K562 (cell line): ENCODE measurements around the gene PLEKHA7. TPM values are rescaled to one million over a fixed set of nuclear protein-coding genes. Genes with fewer than 3 reads are reported as not detected.

Experiments
- ATAC-seq: fragments of 200-7000 bp; cut with Tn5 transposase; 3 replicates; pipeline ENCODE4 v1.9.1; 2020; ENCODE audit warnings: moderate library complexity
- BruUV-seq: library from RNA; stranded (reverse); fragments of 400-500 nt; replicated peaks from 2 replicates; lab custom pipeline; 2021; lab: Mats Ljungman, UMichigan
- CTCF ChIA-PET: fragments of 300-600 bp; formaldehyde crosslinking; extraction: SDS; loops from one replicate; lab custom pipeline; 2021; ENCODE audit warnings: low intra/inter-chr PET ratio; lab: Yijun Ruan, JAX
- POLR2A ChIA-PET: fragments of 300-600, 350-650 bp; sonication (Branson Sonifier 250); formaldehyde crosslinking; extraction: SDS; loops from one replicate; lab custom pipeline; 2021; ENCODE audit warnings: antibody characterized with exemption, inconsistent platforms; lab: Yijun Ruan, JAX
- DNase-seq, 4 experiments: peaks; one replicate each; pipeline versions ENCODE4 v3.0.0 to v3.0.0-alpha.2; 2011 to 2018; ENCODE audit warnings: low spot score in 3 of 4, mixed read lengths in 3 of 4; ENCODE audit errors: extremely low read depth in 1 of 4
- FAIRE-seq: peaks from 2 replicates; lab custom pipeline; 2011; peaks lifted over from hg19 to GRCh38; lab: Jason Lieb, UNC
- H2AFZ ChIP-seq: 2 replicates; pipeline ENCODE4 v1.6.0; 2011; ENCODE audit warnings: low read depth, low read length, control low read depth, inconsistent platforms
- H3K27ac ChIP-seq: fragments of 200-600 bp; 3 replicates; pipeline ENCODE4 v1.8.0; 2011; ENCODE audit warnings: low read depth, mild to moderate bottlenecking, control low read depth, inconsistent platforms, low read length, moderate library complexity, mixed read lengths; ENCODE audit errors: extremely low read depth
- H3K27me3 ChIP-seq, 2 experiments: fragments of 300-600 bp in 1 of 2; 2 replicates in 1 of 2; 3 replicates in 1 of 2; pipeline versions ENCODE4 v1.6.0 to v1.8.0; 2011; ENCODE audit warnings: inconsistent platforms in 2 of 2, low read length in 2 of 2, mild to moderate bottlenecking in 1 of 2, mixed read lengths in 1 of 2, moderate library complexity in 1 of 2; ENCODE audit not compliant: control insufficient read depth in 2 of 2, insufficient read depth in 2 of 2
- H3K36me3 ChIP-seq: fragments of 300-600 bp; 3 replicates; pipeline ENCODE4 v1.8.0; 2011; ENCODE audit warnings: mild to moderate bottlenecking, low read length, inconsistent platforms; ENCODE audit not compliant: control insufficient read depth, insufficient read depth
- H3K4me1 ChIP-seq, 2 experiments: fragments of 200-600 bp in 1 of 2; replicated peaks in 1 of 2; 2 replicates in 1 of 2; 3 replicates in 1 of 2; pipeline versions ENCODE4 v1.5.1 to v1.8.0; 2011; ENCODE audit warnings: inconsistent platforms in 2 of 2, low read length in 2 of 2, mild to moderate bottlenecking in 1 of 2, mixed read lengths in 1 of 2, moderate library complexity in 1 of 2; ENCODE audit not compliant: control insufficient read depth in 2 of 2, insufficient read depth in 2 of 2
- H3K4me2 ChIP-seq: 2 replicates; pipeline ENCODE4 v1.6.1; 2011; ENCODE audit warnings: low read length, control low read depth, inconsistent platforms, mixed read lengths; ENCODE audit not compliant: insufficient read depth
- H3K4me3 ChIP-seq: fragments of 200-600 bp; sonication (generic), shearing (Covaris generic); 2 replicates; pipeline ENCODE4 v1.5.1; 2016; ENCODE audit warnings: control low read depth, inconsistent platforms
- H3K79me2 ChIP-seq: fragments of 200-600 bp; 3 replicates; pipeline ENCODE4 v1.8.0; 2011; ENCODE audit warnings: low read length, inconsistent platforms; ENCODE audit not compliant: control insufficient read depth, insufficient read depth
- H3K9ac ChIP-seq, 2 experiments: 2 replicates each; pipeline versions ENCODE4 v1.6.0 to v1.6.1; 2011; ENCODE audit warnings: low read depth in 2 of 2, low read length in 2 of 2, control low read depth in 1 of 2, inconsistent platforms in 1 of 2, mild to moderate bottlenecking in 1 of 2, mixed read lengths in 1 of 2; ENCODE audit not compliant: insufficient read depth in 1 of 2
- H3K9me1 ChIP-seq: one replicate; pipeline ENCODE4 v1.6.0; 2011; ENCODE audit warnings: inconsistent platforms, mild to moderate bottlenecking, low read length, moderate library complexity; ENCODE audit not compliant: control insufficient read depth, insufficient read depth
- H3K9me3 ChIP-seq: replicated peaks from 2 replicates; pipeline ENCODE4 v1.5.1; 2011; ENCODE audit warnings: low read depth, low read length, inconsistent platforms; ENCODE audit not compliant: control insufficient read depth, insufficient read depth
- H4K20me1 ChIP-seq: replicated peaks from 2 replicates; pipeline ENCODE4 v1.6.1; 2011; ENCODE audit warnings: low read length, inconsistent platforms, mixed read lengths; ENCODE audit not compliant: control insufficient read depth, insufficient read depth
- COPS2 ChIP-seq: fragments of 450-650 bp; conservative IDR thresholded peaks from 2 replicates; pipeline ENCODE4 v1.6.1; 2016; ENCODE audit warnings: mild to moderate bottlenecking, moderate library complexity
- EZH2 ChIP-seq: IDR thresholded peaks from 2 replicates; pipeline ENCODE4 v1.6.1; 2012; ENCODE audit warnings: low read depth, mild to moderate bottlenecking, inconsistent platforms, low read length, borderline replicate concordance
- HDAC6 ChIP-seq: IDR thresholded peaks from 2 replicates; pipeline ENCODE4 v1.6.1; 2012; ENCODE audit warnings: low read depth, mild to moderate bottlenecking, control low read depth, inconsistent platforms, low read length, moderate library complexity
- NFE2L1 ChIP-seq: fragments of 450-650 bp; IDR thresholded peaks from 2 replicates; pipeline ENCODE4 v1.6.1; 2016; ENCODE audit warnings: missing genetic modification characterization, low read depth, mild to moderate bottlenecking, missing compliant biosample characterization, moderate library complexity, borderline replicate concordance
- NR2C1 ChIP-seq, 2 experiments: fragments of 450-650 bp; IDR thresholded peaks; 2 replicates each; pipeline ENCODE4 v1.6.1; 2017; ENCODE audit warnings: mild to moderate bottlenecking in 2 of 2, antibody characterized with exemption in 1 of 2, inconsistent platforms in 1 of 2, missing compliant biosample characterization in 1 of 2, missing genetic modification characterization in 1 of 2
- SMAD1 ChIP-seq: fragments of 150-350 bp; IDR thresholded peaks from 2 replicates; pipeline ENCODE4 v1.6.1; 2014; ENCODE audit warnings: low read length, low read depth; ENCODE audit not compliant: partially characterized antibody
- TAF15 ChIP-seq: fragments of 200-400 bp; formaldehyde crosslinking; IDR thresholded peaks from 2 replicates; pipeline ENCODE4 v1.6.1; 2017; ENCODE audit warnings: mild to moderate bottlenecking, low read depth, low read length, moderate library complexity
- ZKSCAN3 ChIP-seq: fragments of 250-450 bp; sonication (Bioruptor Pico); IDR thresholded peaks from 2 replicates; pipeline ENCODE4 v1.4.0; 2020
- ZNF121 ChIP-seq: sonication (generic); formaldehyde crosslinking; conservative IDR thresholded peaks from 2 replicates; pipeline ENCODE4 v1.8.0; 2022; ENCODE audit warnings: missing genetic modification reagents
- ZNF165 ChIP-seq: fragments of 250-450 bp; sonication (Bioruptor Pico); IDR thresholded peaks from 2 replicates; pipeline ENCODE4 v1.4.0; 2020; ENCODE audit warnings: borderline replicate concordance
- WGBS: fragments of 100-300 bp; shearing (Covaris generic); methylation state at CpG from one replicate; pipeline ENCODE4 v1.1.6; 2016; ENCODE audit warnings: low coverage, mixed read lengths; ENCODE audit not compliant: insufficient coverage; ENCODE audit errors: missing lambda C conversion rate; 5-methylcytosine and 5-hydroxymethylcytosine counted together
- in situ Hi-C: fragments of 300-500 bp; cut with MboI; formaldehyde crosslinking; loops from 4 replicates; pipeline ENCODE4 v1.15.0; 2018; ENCODE audit warnings: inconsistent platforms, mixed read lengths
- intact Hi-C: fragments of 100-400 bp; cut with micrococcal nuclease; formaldehyde crosslinking; loops from 2 replicates; pipeline ENCODE4 v1.14.2; 2022
- polyA plus RNA-seq, 8 experiments: library from polyadenylated mRNA; depleted of rRNA in 4 of 8; stranded (reverse) in 5 of 8; unstranded in 3 of 8; fragments of >200 nt; fragmentation: Nextera tagmentation in 2 of 8; fragmentation: Illumina TruSeq in 1 of 8; extraction: Ambion mirVana in 2 of 8; extraction: Trizol in 1 of 8; gene quantifications; 2 replicates each; pipeline versions ENCODE4 v1.2.1 to v1.2.3, GENCODE V29; 2011 to 2014; ENCODE audit warnings: inconsistent platforms in 1 of 8, missing spikeins in 1 of 8
- total RNA-seq, 7 experiments: library from RNA; depleted of rRNA in 6 of 7; stranded (reverse); fragments of >200 nt in 6 of 7; fragmentation: Illumina TruSeq in 2 of 7; extraction: Trizol in 2 of 7; gene quantifications; 2 replicates each; pipeline versions ENCODE4 v1.2.1 to v1.2.3, GENCODE V29; 2011 to 2021; ENCODE audit warnings: low replicate concordance in 1 of 7
- TF ChIP-seq, protein P1 (sequence below): sonication (generic); formaldehyde crosslinking; IDR thresholded peaks from 2 replicates; pipeline ENCODE4 v1.8.1; 2023; ENCODE audit warnings: mild to moderate bottlenecking, missing genetic modification reagents
- TF ChIP-seq, protein P2 (sequence below): fragments of 250-450 bp; sonication (Bioruptor Pico); IDR thresholded peaks from 2 replicates; pipeline ENCODE4 v1.8.0; 2021; ENCODE audit warnings: borderline replicate concordance, mild to moderate bottlenecking, moderate library complexity; ENCODE audit not compliant: poor library complexity, severe bottlenecking

PLEKHA7 gene
- total and polyA plus RNA-seq, 9 of the 15 experiments (the other 6 are each of a cell fraction or from before 2014, with no cell fraction given), result 0.06 to 0.77 (median 0.20) TPM; not detected in 1

DNA sequence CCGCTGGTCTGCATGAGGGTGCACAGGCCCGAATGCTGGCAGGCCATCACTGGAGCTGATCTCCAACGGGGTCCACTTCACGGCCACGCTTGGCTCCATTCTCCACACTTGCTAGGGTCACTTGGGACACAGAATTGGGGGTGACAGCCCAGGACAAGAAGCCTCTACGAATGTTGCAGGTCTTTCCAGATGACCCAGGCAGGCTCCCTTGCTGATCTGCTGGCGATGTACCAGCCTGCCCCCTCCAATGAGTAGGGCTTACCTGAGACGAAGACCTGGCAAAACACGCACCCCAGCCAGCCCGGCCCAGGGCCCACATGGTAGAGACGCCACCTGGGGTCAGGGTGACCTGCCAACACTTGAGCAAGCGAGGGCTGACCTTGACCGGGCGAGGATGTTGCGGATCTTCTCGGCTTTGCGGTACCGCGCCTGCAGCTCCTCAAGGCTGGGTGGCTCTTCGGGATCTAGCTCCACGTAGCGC, 230.9 kb downstream of the PLEKHA7 start:
- no peak for FAIRE-seq
- Histone ChIP-seq H3K4me3 (no peak overlapping the region), H3K27ac (no peak overlapping the region), H3K4me1 (peaks cover 9 to 18% of the 10 kb centered on the region in 2 experiments; a peak in 3 of 5 replicates)
- intact Hi-C loops (no loop called here), in situ Hi-C loops (loop anchor here (10.0 kb wide), 1 partner anchor 281 kb away; no protein-coding TSS in a partner anchor)
- WGBS, result 41% methylated on average over 22 of the region's 22 CpGs
- TF ChIP-seq HDAC6, result no peak
- TF ChIP-seq ZNF165 (CRISPR knock-in tag), result no peak
- TF ChIP-seq, protein P1, sequence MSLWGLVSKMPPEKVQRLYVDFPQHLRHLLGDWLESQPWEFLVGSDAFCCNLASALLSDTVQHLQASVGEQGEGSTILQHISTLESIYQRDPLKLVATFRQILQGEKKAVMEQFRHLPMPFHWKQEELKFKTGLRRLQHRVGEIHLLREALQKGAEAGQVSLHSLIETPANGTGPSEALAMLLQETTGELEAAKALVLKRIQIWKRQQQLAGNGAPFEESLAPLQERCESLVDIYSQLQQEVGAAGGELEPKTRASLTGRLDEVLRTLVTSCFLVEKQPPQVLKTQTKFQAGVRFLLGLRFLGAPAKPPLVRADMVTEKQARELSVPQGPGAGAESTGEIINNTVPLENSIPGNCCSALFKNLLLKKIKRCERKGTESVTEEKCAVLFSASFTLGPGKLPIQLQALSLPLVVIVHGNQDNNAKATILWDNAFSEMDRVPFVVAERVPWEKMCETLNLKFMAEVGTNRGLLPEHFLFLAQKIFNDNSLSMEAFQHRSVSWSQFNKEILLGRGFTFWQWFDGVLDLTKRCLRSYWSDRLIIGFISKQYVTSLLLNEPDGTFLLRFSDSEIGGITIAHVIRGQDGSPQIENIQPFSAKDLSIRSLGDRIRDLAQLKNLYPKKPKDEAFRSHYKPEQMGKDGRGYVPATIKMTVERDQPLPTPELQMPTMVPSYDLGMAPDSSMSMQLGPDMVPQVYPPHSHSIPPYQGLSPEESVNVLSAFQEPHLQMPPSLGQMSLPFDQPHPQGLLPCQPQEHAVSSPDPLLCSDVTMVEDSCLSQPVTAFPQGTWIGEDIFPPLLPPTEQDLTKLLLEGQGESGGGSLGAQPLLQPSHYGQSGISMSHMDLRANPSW (CRISPR knock-in tag), result no peak
- TF ChIP-seq SMAD1, result no peak
- no peak for TF ChIP-seq EZH2
- TF ChIP-seq, protein P2, sequence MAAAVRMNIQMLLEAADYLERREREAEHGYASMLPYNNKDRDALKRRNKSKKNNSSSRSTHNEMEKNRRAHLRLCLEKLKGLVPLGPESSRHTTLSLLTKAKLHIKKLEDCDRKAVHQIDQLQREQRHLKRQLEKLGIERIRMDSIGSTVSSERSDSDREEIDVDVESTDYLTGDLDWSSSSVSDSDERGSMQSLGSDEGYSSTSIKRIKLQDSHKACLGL, result no peak
- no peak for TF ChIP-seq COPS2
- TF ChIP-seq ZKSCAN3 (CRISPR knock-in tag), result no peak
- no peak for TF ChIP-seq ZNF121 (CRISPR knock-in tag)
- TF ChIP-seq NFE2L1 (tag), result no peak
- no peak for TF ChIP-seq TAF15
- TF ChIP-seq NR2C1 (IDR thresholded peaks at IDR 0.05), result no peak
- no peak for TF ChIP-seq NR2C1 (tag; IDR thresholded peaks at IDR 0.05)
- TF ChIP-seq, all 486 proteins: peak for 0
- ATAC-seq (no peak), DNase-seq (no peak)
- peaks cover 11% of the 10 kb centered on the region; the same call in 1 of the 2 replicates for H4K20me1 ChIP-seq
- H3K9me1 ChIP-seq, result peaks cover 4% of the 10 kb centered on the region
- ChIA-PET CTCF (no interaction called here), POLR2A (interaction anchor here (1.0 to 1.7 kb wide), 3 partner anchors 10 to 293 kb away, joined by 3 to 5 read pairs (median 4); no protein-coding TSS in a partner anchor)
- no peaks in the 10 kb centered on the region for H3K9me3 ChIP-seq
- H3K27me3 ChIP-seq, result peaks cover 6 to 14% of the 10 kb centered on the region in 2 experiments; a peak in 3 of 5 replicates
- no peaks in the 10 kb centered on the region for H3K36me3 ChIP-seq
- no peak overlapping the region for H2AFZ ChIP-seq
- no peak overlapping the region for H3K4me2 ChIP-seq
- no peaks in the 10 kb centered on the region for H3K79me2 ChIP-seq
- BruUV-seq, result no TSS peak
- 0 out of 4 replicates have a peak overlapping the region, but pooled peaks of 1 of the 2 experiments have one; percentile 33 for H3K9ac ChIP-seq
